T-helper 2 cell treated with Interferon-gamma antibody and Interleukin-4, amounts not matched to agents 100 ng/mL and 5 ng/mL, for 36 hours (primary cell): ENCODE measurements around the gene PPM1H. TPM values are rescaled to one million over a fixed set of nuclear protein-coding genes. Genes with fewer than 3 reads are reported as not detected.
"Not testable (repeated sequence)": the region's sequence is repeated elsewhere in the genome, so short reads cannot be mapped to it uniquely, and the experiment has no call there.

Source experiments
- intact Hi-C: fragments of 100-400 bp; cut with micrococcal nuclease; formaldehyde crosslinking; loops from one replicate; pipeline ENCODE4 v1.15.1; 2023
- total RNA-seq: library from RNA; stranded (reverse); gene quantifications from 2 replicates; pipeline ENCODE4 v1.2.3, GENCODE V29; 2022

Gene PPM1H
- total RNA-seq, 1 donor from 2014 or later = 0.11 TPM

- intact Hi-C loops = no loop called here
These were observed 197.3 kb downstream of the PPM1H start for GRCh38 chr12:62737615-62738014.

- intact Hi-C loops = no loop called here
These were observed 197.8 kb downstream of the PPM1H start for GRCh38 chr12:62737188-62737587.

- intact Hi-C loops = no loop called here
These were observed 198.4 kb downstream of the PPM1H start for GRCh38 chr12:62736596-62736995.

- intact Hi-C loops = no loop called here
These were observed 202.0 kb downstream of the PPM1H start for GRCh38 chr12:62732861-62733427.

GRCh38 chr12:62731055-62731820, 203.7 kb downstream of the PPM1H start:
- intact Hi-C loops = no loop called here

- intact Hi-C loops = no loop called here
These were observed 204.3 kb downstream of the PPM1H start for GRCh38 chr12:62730649-62731048.

- intact Hi-C loops = not testable (repeated sequence)
These were observed 205.1 kb downstream of the PPM1H start for GRCh38 chr12:62729579-62730544.

- intact Hi-C loops = no loop called here
These were observed 206.2 kb downstream of the PPM1H start for GRCh38 chr12:62728741-62729140.

- intact Hi-C loops = no loop called here
These were observed 208.4 kb downstream of the PPM1H start for GRCh38 chr12:62726471-62726980.

GRCh38 chr12:62725781-62726180, 209.2 kb downstream of the PPM1H start:
- intact Hi-C loops = no loop called here

GRCh38 chr12:62724947-62725451, 210.0 kb downstream of the PPM1H start:
- intact Hi-C loops = no loop called here

- intact Hi-C loops = no loop called here
These were observed 210.7 kb downstream of the PPM1H start for GRCh38 chr12:62724285-62724684.

GRCh38 chr12:62722971-62723680, 211.8 kb downstream of the PPM1H start:
- intact Hi-C loops = no loop called here

- intact Hi-C loops = no loop called here
These were observed 214.2 kb downstream of the PPM1H start for GRCh38 chr12:62720661-62721330.

- intact Hi-C loops = no loop called here
These were observed 214.9 kb downstream of the PPM1H start for GRCh38 chr12:62720025-62720424.

GRCh38 chr12:62718762-62719426, 216.1 kb downstream of the PPM1H start:
- intact Hi-C loops = no loop called here

GRCh38 chr12:62717643-62718042, 217.3 kb downstream of the PPM1H start:
- intact Hi-C loops = no loop called here

- intact Hi-C loops = no loop called here
These were observed 218.0 kb downstream of the PPM1H start for GRCh38 chr12:62716866-62717525.

GRCh38 chr12:62716037-62716436, 218.9 kb downstream of the PPM1H start:
- intact Hi-C loops = no loop called here
